SH-SY5Y (cell line): ENCODE results near the gene HPGDS.

Experiments used
- GATA2 ChIP-seq: IDR thresholded peaks from 2 replicates; pipeline ENCODE4 v1.6.1; 2011; ENCODE audit warnings: mild to moderate bottlenecking, low read depth, low read length
- GATA3 ChIP-seq: IDR thresholded peaks from 2 replicates; pipeline ENCODE4 v1.6.1; 2011; ENCODE audit warnings: low read depth, mild to moderate bottlenecking, low read length, moderate library complexity

GRCh38 chr4:94262163-94263016, 80.2 kb downstream of the HPGDS start:
- TF ChIP-seq GATA2 (no peak), GATA3 (no peak)
